CD4-positive, CD25-positive, alpha-beta regulatory T cell (primary cell): ENCODE data around the gene YLPM1. TPM values are rescaled to one million over a fixed set of nuclear protein-coding genes. Genes with fewer than 3 reads are reported as not detected.

Experiments
- ATAC-seq, 2 donors: fragments of 150-1000 bp; cut with Tn5 transposase; one replicate each; pipeline ENCODE4 v1.10.0; 2021; ENCODE audit warnings: low read depth in 2 of 2, moderate number of reproducible peaks in 2 of 2, moderate library complexity in 1 of 2
- DNase-seq, 3 donors: peaks; one replicate each; pipeline versions ENCODE4 v3.0.0 to v3.0.0-alpha.2; 2012 to 2022; ENCODE audit warnings: mixed read lengths in 1 of 3
- H3K27ac ChIP-seq: one replicate; pipeline ENCODE4 v1.7.0; 2013; ENCODE audit warnings: mild to moderate bottlenecking, low read length; ENCODE audit not compliant: insufficient read depth, poor library complexity, severe bottlenecking
- H3K27me3 ChIP-seq: one replicate; pipeline ENCODE4 v1.7.0; 2013; ENCODE audit warnings: low read length; ENCODE audit not compliant: control insufficient read depth, insufficient read depth
- H3K36me3 ChIP-seq: one replicate; pipeline ENCODE4 v1.7.0; 2013; ENCODE audit warnings: mild to moderate bottlenecking, low read length, moderate library complexity; ENCODE audit not compliant: control insufficient read depth, insufficient read depth
- H3K4me1 ChIP-seq: 2 replicates; pipeline ENCODE4 v1.7.0; 2013; ENCODE audit warnings: mild to moderate bottlenecking, low read length; ENCODE audit not compliant: insufficient read depth, control insufficient read depth, poor library complexity, severe bottlenecking
- H3K4me3 ChIP-seq: one replicate; pipeline ENCODE4 v1.7.0; 2013; ENCODE audit warnings: low read depth, mild to moderate bottlenecking, low read length, moderate library complexity
- H3K9me3 ChIP-seq, 2 experiments: 1 replicate in 1 of 2; 2 replicates in 1 of 2; pipeline ENCODE4 v1.7.0; 2013; ENCODE audit warnings: low read length in 2 of 2, mild to moderate bottlenecking in 1 of 2, moderate library complexity in 1 of 2; ENCODE audit not compliant: control insufficient read depth in 2 of 2
- H3K27ac Mint-ChIP-seq, 3 donors: one replicate each; pipeline ENCODE4 v1.8.0; 2020 to 2022; ENCODE audit warnings: mild to moderate bottlenecking in 3 of 3, mixed read lengths in 3 of 3, moderate library complexity in 2 of 3
- H3K27me3 Mint-ChIP-seq: one replicate; pipeline ENCODE4 v1.8.0; 2022; ENCODE audit warnings: mild to moderate bottlenecking, mixed read lengths
- H3K36me3 Mint-ChIP-seq: one replicate; pipeline ENCODE4 v1.8.0; 2020; ENCODE audit warnings: mixed read lengths
- H3K4me1 Mint-ChIP-seq, 4 donors: one replicate each; pipeline ENCODE4 v1.8.0; 2020 to 2022; ENCODE audit warnings: mixed read lengths in 4 of 4, mild to moderate bottlenecking in 1 of 4
- H3K4me3 Mint-ChIP-seq, 4 donors: one replicate each; pipeline ENCODE4 v1.8.0; 2020 to 2022; ENCODE audit warnings: mild to moderate bottlenecking in 4 of 4, mixed read lengths in 4 of 4, moderate library complexity in 3 of 4
- H3K9me3 Mint-ChIP-seq, 7 donors: one replicate each; pipeline ENCODE4 v1.8.0; 2020 to 2022; ENCODE audit warnings: mixed read lengths in 7 of 7, mild to moderate bottlenecking in 3 of 7, moderate library complexity in 2 of 7
- polyA plus RNA-seq, 4 donors: library from polyadenylated mRNA; unstranded; fragments of 300-500 nt; fragmentation: Illumina TruSeq; gene quantifications; one replicate each; pipeline ENCODE4 v1.2.3, GENCODE V29; 2021
- total RNA-seq: library from RNA; stranded (reverse); gene quantifications from one replicate; pipeline ENCODE4 v1.2.3, GENCODE V29; 2022

The YLPM1 gene
- total and polyA plus RNA-seq, 5 donors from 2014 or later, result 10.5 to 93.2 (median 11.7) TPM

DNA sequence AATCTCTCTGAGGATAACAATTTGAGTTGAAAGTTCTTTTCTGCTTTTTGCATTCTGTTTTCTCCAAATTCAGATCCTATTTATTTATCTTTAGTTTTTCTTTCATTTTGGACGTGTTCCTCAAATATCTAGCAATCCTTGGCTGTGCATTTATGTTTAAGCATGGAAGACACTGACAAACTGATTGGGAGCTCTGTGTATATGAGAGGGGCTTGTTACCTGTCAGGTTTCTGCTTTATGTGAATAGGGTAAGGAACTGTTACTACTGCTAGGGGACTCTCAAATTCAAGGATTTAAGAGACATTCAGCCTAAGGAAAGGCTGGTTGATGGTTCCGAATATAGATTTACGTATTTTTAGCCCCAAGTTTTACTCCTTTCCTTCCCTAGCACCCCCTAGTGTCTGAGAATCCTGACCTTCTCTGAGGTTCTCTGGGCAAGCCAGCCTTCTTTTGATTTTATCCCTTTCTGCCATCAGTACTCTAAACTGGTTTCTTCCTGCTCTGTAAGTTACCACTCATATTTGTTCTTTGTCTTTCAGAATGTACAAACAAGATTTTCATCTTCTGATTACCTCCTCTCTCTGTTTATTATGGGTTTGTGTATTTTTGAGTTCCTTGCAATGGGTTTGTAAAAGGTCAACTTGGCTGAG is 30.5 kb downstream of the YLPM1 start:
- no peaks in the 10 kb centered on the region for H3K27me3 Mint-ChIP-seq
- Histone ChIP-seq H3K4me3 (peak overlapping the region; percentile 84), H3K9me3 (no peaks in the 10 kb centered on the region), H3K27ac (peak overlapping the region; percentile 56), H3K27me3 (no peaks in the 10 kb centered on the region), H3K36me3 (peaks cover 19% of the 10 kb centered on the region), H3K4me1 (peaks cover 29% of the 10 kb centered on the region)
- H3K27ac Mint-ChIP-seq, result peak overlapping the region; percentile 86 to 93 (median 89)
- peaks cover 28% of the 10 kb centered on the region for H3K36me3 Mint-ChIP-seq
- peaks cover 0 to 2% (median 0%) of the 10 kb centered on the region in 7 donors for H3K9me3 Mint-ChIP-seq
- DNase-seq (peak in 2 of 3 donors; percentile 24 to 53), ATAC-seq (no peak)
- peak overlapping the region; percentile 68 to 90 (median 80) for H3K4me3 Mint-ChIP-seq
- H3K4me1 Mint-ChIP-seq, result peaks cover 44 to 67% (median 53%) of the 10 kb centered on the region in 4 donors

DNA sequence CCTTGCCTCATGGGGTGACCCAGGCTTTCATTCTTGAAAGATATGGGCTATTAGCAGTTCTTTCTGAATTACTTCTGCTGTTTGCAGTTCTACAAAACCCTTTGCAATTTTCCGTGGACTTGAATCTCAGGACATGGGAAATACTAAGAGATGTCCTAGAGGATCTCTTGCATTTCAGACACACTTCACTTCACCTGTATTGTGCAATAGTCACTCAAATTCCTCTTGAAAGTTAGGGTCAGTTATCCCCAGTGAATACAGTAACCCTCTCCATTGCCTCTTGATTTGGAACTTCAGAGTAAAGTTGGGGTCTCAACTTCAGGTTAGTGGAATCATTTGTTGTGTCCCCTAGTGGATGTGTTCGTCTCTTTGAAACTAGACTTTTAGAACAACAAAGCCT is 31.8 kb downstream of the YLPM1 start:
- H3K4me1 ChIP-seq, result peaks cover 27% of the 10 kb centered on the region
- Mint-ChIP-seq H3K36me3 (peaks cover 36% of the 10 kb centered on the region), H3K4me1 (peaks cover 53 to 70% (median 56%) of the 10 kb centered on the region in 4 donors), H3K27ac (peak overlapping the region; percentile 24 to 86 (median 26)), H3K9me3 (peaks cover 0 to 2% (median 0%) of the 10 kb centered on the region in 7 donors), H3K27me3 (no peaks in the 10 kb centered on the region), H3K4me3 (no peak overlapping the region)
- peaks cover 28% of the 10 kb centered on the region for H3K36me3 ChIP-seq
- H3K9me3 ChIP-seq, result no peaks in the 10 kb centered on the region
- no peak overlapping the region for H3K4me3 ChIP-seq
- no peak for ATAC-seq
- no peak overlapping the region for H3K27ac ChIP-seq
- no peak for DNase-seq
- H3K27me3 ChIP-seq, result no peaks in the 10 kb centered on the region

DNA sequence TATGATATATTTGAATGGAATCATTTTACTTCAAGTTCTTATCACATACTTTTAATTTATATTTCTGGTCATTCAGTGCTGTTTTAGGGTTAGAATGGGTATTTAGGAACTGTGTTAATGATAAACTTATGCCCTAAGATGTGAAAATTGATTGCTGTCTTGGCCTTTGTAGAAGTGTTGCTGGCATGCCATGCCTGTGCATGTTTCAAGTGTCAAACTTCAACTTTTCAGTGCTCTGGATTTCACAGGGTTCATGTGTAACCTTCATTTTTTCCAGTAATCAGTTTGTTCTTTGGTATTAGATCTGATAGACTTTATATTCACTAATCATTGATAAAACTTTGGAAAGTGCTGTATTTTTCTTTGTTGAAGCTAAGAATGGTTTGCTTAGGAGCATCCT is 36.6 kb downstream of the YLPM1 start:
- Histone ChIP-seq H3K27ac (no peak overlapping the region), H3K27me3 (no peaks in the 10 kb centered on the region), H3K4me3 (no peak overlapping the region), H3K36me3 (peaks cover 52% of the 10 kb centered on the region), H3K4me1 (no peaks in the 10 kb centered on the region), H3K9me3 (no peaks in the 10 kb centered on the region)
- H3K27me3 Mint-ChIP-seq, result no peaks in the 10 kb centered on the region
- H3K4me3 Mint-ChIP-seq, result no peak overlapping the region
- H3K27ac Mint-ChIP-seq, result no peak overlapping the region
- H3K4me1 Mint-ChIP-seq, result peaks cover 23 to 36% (median 32%) of the 10 kb centered on the region in 4 donors
- H3K36me3 Mint-ChIP-seq, result peaks cover 54% of the 10 kb centered on the region
- ATAC-seq, result no peak
- no peaks in the 10 kb centered on the region for H3K9me3 Mint-ChIP-seq
- no peak for DNase-seq

DNA sequence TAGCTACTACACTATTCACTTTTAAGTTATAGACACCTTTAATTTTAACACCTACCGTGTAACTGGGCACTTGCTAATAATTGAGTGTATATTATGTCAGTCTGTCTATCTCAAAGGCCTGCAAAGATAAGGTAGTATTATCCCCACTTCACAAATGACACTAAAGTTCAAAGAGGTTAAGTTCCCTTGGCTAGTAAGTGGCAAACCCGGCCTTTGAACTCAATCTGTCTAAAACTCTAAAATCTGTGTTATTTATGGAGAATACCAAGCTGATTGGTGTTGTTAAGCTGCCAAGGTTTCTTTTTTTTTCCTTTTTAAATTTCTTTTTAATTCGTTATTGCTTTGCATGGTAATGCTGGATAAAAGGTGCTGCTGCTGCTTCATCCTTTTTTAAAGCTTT is 37.7 kb downstream of the YLPM1 start:
- Histone ChIP-seq H3K27ac (no peak overlapping the region), H3K9me3 (no peaks in the 10 kb centered on the region), H3K27me3 (no peaks in the 10 kb centered on the region), H3K4me3 (no peak overlapping the region), H3K36me3 (peaks cover 55% of the 10 kb centered on the region), H3K4me1 (no peaks in the 10 kb centered on the region)
- no peaks in the 10 kb centered on the region for H3K9me3 Mint-ChIP-seq
- no peak overlapping the region for H3K4me3 Mint-ChIP-seq
- peak overlapping the region in 1 of 3 donors; percentile 39 for H3K27ac Mint-ChIP-seq
- peaks cover 48% of the 10 kb centered on the region for H3K36me3 Mint-ChIP-seq
- no peaks in the 10 kb centered on the region for H3K27me3 Mint-ChIP-seq
- ATAC-seq, result no peak
- no peak for DNase-seq
- H3K4me1 Mint-ChIP-seq, result peaks cover 14 to 28% (median 23%) of the 10 kb centered on the region in 4 donors

DNA sequence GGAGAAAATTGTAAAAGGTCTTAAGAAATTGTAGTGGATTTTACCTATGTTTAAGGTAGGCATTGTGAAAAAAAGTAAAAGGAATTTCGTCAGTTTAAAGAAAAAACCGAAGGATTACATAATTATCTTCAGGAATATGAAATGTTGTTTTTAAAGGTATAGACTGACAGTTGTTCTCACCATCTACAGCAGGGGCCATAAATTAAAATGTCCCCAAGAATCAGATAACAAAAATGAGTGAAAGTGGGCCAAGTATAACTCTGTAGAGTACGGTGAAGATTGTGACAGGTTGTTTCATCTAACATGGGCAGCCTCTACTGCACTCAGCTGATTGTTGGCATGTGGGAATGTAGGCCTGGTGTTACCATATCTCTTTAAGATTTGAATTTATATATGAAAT is 38.3 kb downstream of the YLPM1 start:
- DNase-seq (no peak), ATAC-seq (no peak)
- H3K27me3 Mint-ChIP-seq, result no peaks in the 10 kb centered on the region
- peaks cover 44% of the 10 kb centered on the region for H3K36me3 Mint-ChIP-seq
- no peaks in the 10 kb centered on the region for H3K9me3 Mint-ChIP-seq
- H3K4me3 ChIP-seq, result no peak overlapping the region
- peaks cover 9 to 25% (median 20%) of the 10 kb centered on the region in 4 donors for H3K4me1 Mint-ChIP-seq
- peak overlapping the region in 1 of 3 donors; percentile 39 for H3K27ac Mint-ChIP-seq
- H3K27ac ChIP-seq, result no peak overlapping the region
- peaks cover 49% of the 10 kb centered on the region for H3K36me3 ChIP-seq
- no peaks in the 10 kb centered on the region for H3K9me3 ChIP-seq
- H3K27me3 ChIP-seq, result no peaks in the 10 kb centered on the region
- no peak overlapping the region for H3K4me3 Mint-ChIP-seq
- H3K4me1 ChIP-seq, result no peaks in the 10 kb centered on the region

DNA sequence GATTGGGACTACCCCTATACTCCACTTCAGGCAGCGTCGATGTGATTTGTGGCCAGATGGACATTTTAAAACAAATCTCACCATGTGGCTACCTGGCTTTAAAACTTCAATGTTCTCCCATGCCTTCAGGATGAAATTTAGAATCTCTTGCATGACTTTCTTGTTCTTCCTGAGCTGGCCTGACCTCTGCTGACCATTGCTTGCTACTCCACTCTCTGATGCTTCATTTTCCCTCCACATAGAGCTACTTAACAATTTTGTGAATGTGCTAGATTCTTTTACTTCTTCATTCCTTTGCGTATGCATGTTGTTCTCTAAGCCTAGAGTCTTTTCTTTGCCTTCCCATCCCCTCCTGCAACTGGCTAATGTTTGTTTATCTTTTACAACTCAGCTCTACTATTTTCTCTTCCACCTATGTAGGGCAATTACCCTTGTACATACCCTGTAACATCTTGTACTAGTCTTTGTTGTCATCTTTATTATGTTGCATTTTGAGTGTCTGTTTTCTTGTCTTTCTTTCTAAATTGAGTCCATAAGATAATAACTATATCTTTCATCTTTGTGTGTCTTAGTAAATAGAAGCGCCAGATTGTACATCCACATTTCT is 41.2 kb downstream of the YLPM1 start:
- Histone ChIP-seq H3K36me3 (peaks cover 44% of the 10 kb centered on the region), H3K4me3 (no peak overlapping the region), H3K27ac (no peak overlapping the region), H3K27me3 (no peaks in the 10 kb centered on the region), H3K9me3 (no peaks in the 10 kb centered on the region), H3K4me1 (no peaks in the 10 kb centered on the region)
- no peak overlapping the region for H3K4me3 Mint-ChIP-seq
- DNase-seq (peak in 2 of 3 donors; percentile 41 to 61), ATAC-seq (peak in 1 of 2 donors; percentile 46)
- H3K36me3 Mint-ChIP-seq, result peaks cover 31% of the 10 kb centered on the region
- peaks cover 7 to 15% (median 8%) of the 10 kb centered on the region in 4 donors for H3K4me1 Mint-ChIP-seq
- H3K9me3 Mint-ChIP-seq, result no peaks in the 10 kb centered on the region
- no peak overlapping the region for H3K27ac Mint-ChIP-seq
- H3K27me3 Mint-ChIP-seq, result no peaks in the 10 kb centered on the region

DNA sequence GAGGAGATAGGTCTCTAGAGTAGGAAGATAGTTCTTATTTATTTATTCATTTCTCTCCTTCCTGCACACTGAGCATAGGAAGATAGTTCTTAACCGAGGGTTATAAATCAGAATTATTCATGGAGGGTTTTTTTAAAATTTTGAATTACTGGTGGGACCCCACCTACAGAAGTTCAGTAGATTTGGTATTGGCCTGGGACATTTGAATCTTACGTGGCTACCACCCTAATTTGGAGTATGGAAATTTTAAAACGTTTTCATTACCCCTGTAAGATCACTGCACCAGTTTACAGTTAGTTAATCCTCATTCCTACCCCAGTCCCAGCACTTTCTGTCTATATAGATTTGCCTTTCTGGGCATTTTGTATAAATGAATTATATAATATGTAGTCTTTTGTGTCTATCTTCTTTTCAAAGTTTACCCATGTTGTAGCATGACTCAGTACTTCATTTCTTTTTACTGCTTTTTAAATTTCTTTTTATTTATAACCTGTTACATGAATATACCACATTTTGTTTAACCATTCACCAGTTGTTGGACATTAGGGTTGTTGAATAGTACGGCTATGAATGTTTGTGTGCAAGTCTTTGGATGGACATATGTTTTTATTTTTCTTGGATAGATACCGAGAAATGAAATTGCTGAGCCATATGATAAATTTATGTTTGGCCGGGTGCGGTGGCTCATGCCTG is 44.9 kb downstream of the YLPM1 start:
- Histone ChIP-seq H3K27me3 (no peaks in the 10 kb centered on the region), H3K27ac (no peak overlapping the region), H3K4me3 (no peak overlapping the region), H3K4me1 (no peaks in the 10 kb centered on the region), H3K36me3 (peaks cover 63% of the 10 kb centered on the region), H3K9me3 (no peaks in the 10 kb centered on the region)
- peaks cover 44% of the 10 kb centered on the region for H3K36me3 Mint-ChIP-seq
- DNase-seq (no peak), ATAC-seq (no peak)
- H3K27me3 Mint-ChIP-seq, result no peaks in the 10 kb centered on the region
- H3K9me3 Mint-ChIP-seq, result no peaks in the 10 kb centered on the region
- H3K4me1 Mint-ChIP-seq, result peaks cover 0 to 14% (median 3%) of the 10 kb centered on the region in 4 donors
- H3K4me3 Mint-ChIP-seq, result no peak overlapping the region
- H3K27ac Mint-ChIP-seq, result no peak overlapping the region
